GM19438 (cell line): ENCODE measurements around the gene MYBPH.

Experiments
- ATAC-seq: cut with Tn5 transposase; IDR thresholded peaks from one replicate; pipeline ENCODE4 v1.9.1; 2021; ENCODE audit warnings: low read depth; ENCODE audit not compliant: unreplicated experiment

Gene MYBPH

DNA sequence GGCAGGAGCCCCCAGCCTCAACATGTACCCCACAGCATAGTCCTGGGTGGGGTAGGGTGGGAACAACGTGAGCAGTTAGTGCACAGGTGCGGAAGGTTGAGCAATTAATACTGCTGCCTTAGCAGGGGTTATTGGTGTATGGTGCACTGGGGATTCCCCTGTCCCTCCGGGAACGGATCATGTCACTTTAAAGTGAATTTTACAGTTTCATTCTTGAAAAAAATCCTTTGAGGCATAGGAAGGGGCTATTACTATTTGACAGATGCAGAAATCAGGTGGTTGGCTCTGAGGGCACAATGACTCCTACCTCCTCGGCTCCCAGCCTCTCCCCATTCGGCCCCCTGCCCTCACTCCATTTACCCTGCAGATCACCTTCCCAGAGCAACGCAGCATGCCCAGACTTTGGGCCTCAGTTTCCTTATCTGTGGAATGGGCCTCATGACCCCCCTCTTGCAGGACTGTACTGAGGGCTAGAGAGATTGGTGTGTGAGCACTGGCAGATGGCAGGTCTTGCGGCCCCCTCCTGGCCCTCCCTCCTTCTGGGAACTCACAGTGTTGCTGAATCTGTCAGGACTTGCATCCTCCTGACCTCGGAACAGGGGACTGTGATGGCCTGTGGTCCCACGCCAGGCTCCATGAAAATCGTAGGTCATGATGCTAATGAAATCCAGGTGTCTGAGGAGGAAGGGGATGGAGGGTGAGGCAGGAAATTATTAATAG lies 5.1 kb upstream of the MYBPH start:
- no peak for ATAC-seq

DNA sequence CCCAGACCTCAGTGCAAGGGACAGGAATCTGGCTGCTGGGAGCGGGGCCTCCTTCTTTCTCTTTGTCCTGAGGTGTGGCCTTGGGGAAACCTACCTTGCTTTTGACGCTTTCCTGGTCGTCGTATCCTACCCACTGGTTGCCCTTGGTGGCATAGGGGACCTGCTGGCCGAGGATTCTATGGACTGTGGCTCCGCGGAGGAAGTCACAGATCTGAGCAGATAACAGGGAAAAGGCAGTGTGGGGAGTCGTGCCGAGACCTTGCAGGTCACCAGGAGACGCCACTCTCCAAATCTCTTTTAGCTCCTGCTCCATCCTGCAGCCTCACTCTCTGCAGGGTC lies 4.0 kb upstream of the MYBPH start:
- ATAC-seq: no peak

DNA sequence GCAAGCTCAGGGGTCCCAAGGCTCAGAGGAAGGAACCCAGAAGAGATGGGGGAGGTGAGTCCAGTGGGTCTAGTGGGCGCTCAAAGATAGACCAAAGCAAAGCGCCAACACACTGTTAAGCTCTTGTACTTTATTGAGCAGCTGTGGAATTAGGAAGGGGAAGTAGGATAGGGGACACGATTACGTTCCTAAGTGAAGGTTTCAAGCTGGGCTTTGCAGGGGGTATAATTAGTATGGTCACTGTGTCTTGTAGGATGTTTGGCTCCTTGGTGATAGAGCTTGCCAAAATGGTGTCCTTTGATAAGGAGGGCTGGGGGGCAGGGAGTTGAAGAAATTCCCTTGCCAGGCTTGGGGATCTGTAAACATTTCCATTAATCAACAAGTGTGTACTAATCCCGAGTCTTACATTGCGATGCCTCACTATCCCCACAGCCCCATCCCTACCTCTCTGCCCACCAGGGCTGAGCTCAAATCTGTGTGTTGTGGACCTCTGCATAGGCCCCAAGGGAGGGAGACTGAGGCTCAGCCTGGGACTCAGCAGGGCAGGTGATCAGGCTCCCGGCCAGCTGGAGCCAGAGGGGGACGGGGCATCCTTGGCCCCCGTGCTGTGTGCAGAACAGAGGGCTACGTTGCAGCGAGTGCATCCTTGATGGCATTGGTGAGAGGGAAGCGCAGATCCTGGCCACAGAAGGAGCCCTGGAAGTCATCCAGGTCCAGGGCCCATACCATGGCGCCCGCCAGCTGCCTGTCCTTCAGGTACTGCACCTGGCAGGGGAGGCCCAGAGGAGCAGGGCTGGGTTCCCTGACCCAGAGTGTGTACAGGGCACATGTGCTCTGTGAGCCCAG lies 3.4 kb upstream of the MYBPH start:
- ATAC-seq: no peak

DNA sequence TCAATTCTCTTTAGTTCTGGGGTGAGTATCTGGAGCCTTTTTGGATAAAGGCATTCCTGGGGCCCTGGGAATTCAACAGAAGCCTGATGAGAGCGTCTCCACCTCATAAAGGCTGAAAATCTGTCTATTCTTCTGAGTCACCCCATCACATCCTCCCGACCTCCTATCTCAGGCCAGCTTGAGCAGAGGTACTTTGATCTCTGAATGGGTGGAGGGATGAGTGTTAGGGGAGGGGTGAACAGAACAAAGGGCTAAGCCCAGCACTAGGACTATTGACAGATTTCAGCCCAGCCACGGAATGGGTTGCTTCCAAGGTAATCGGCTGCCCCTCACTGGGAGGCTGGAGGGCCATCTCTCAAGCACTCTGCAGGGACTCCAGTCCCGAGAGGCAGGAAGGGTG lies 2.5 kb upstream of the MYBPH start:
- ATAC-seq: no peak

DNA sequence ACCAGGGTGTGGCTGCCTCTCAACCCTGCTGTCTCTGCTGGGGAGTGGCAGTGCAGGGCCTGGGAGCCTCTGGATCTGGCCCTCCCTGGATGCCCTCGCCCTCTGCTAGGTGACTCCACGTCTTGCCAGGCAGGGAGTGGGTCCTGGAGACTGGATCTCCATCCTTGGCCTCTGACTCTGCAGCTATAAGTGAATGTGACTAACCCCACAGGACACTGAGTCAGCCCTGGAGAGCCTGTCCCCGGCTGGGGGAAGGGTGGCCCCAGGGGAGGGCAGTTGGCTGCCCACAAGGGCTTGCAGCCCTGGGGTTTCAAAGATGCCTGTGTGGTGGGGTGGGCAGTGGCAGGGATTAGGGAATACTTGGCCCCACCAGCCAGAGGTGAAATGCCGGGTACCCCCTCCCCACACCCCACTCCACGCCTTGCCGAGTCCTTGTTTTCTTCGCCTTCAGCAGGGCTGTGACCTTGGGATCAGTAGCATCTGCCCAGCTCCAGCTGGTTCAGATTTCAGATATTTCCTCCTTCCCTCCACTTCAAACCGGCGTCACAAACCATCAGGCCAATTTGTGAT lies 1.9 kb upstream of the MYBPH start:
- ATAC-seq: no peak

DNA sequence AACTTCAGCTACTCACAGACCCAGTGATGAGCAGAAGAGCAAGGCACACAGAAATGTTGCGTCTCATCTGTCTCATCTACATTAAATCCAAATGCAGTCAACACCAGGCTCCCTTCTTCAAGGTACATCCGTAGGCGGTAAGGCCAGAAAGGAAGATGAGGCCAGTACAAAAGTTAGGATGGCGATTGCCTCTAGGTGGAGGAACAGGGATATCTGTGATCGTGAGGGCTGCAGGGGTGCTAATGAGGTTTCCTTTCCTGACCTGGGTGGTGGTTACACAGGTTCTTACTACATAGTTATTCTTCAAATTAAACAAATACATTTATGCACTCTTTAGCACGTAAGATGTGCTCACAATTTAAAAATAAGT lies 1.4 kb upstream of the MYBPH start:
- ATAC-seq: no peak

DNA sequence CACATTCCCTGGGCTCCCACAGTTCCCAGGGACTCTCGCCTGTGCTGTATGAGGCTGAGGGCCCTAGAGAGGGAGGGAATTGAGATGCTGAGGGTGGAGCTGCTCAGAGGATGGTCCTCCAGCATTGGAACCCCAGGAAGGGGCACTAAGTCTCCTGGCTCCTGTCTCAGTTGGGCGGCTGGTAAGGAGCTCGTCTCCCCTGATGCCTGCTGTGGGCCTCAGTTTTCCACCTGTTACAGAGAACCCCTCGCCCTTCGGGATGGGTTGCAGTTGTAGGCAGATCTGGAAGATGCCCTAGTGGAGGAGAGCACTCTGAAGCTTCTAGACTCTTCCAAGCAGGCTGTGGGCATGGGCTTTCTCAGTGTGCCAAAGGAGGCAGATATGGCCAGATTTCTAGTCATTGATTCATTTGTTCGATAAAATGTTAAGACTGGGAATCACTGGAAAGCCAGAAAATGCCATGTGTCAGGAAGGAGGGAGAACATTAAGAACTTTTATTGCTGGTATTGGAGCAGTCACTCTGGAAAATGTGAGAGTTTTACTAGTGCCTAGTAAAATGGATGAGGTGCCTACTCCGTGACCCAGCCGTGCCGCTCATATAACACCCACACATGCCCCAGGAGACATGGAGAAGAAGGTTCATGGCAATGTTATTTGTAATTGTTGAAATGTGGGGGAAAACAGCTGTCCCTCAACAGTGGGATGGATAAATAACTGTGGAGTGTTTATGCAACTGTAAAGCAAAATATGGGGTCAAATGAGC lies 828 bp upstream of the MYBPH start:
- no peak for ATAC-seq

DNA sequence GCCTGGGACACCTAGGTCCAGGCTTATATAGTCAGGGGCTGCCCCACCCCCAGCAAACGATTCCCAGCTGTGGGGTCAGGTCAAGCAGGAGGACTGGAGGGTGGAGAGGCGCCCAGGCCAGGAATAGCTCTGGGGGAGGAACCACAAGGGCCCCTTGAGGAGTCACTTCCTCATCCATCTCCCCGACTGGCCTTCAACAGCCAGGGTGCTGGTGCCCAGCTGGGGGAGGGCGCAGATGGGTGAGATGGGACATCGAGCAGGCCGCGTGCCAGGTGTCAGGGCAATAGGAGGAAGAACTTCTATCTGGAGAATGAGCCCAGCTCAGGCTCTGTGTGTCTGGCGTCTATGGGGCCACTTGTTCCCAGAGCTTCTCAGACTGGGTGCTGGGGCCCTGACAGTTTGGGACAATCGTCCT lies 208 bp upstream of the MYBPH start:
- no peak for ATAC-seq

DNA sequence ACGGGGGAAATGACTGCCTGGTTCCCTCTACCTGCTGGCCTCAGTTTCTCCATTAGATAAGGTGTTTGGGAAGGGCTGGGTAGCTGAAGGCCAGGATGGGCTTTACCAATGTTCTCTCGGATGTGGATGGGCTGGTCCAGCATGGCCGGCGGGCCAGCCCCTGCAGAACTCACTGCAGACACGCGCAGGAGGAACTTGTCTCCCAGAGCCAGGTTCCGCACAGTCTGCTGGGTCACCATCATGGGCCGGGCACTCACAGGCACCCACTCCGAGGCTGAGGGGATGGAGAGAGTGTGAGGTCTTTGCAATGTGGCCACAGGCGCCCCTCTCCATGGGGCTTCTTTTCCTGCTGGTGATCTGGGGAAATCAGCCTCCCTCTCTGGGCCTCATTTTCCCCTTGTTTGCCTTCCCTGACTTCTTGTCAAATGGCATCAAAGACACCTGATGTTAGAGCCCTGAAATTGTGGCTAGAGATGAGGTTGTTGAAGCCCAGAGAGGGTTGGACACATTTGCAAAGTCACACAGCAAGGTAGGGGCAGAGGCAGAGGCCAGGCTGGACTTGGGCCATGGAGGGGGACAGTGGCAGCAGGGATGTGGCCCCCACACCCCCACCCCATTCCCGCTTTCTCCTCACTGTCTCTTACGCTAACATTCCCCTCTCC lies 1.2 kb downstream of the MYBPH start:
- no peak for ATAC-seq

DNA sequence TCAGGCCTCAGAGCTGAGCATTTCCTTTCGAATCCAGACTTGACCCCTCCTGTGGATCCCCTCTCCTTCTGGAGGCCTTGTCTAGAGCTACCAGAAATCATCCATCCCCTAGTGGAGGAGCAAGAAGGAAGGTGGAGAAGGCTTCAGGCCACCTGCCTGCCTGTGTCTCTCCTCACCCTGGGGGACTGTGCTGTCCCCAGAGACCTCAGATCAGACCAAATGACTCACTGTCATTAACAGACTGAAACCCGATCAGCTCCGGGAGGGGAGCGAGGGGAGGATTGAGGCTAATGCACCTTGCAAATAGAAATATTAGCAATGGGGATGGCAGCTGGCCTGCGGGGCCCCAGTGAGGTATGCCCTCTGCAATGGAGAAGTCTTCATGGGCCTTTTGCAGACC lies 2.1 kb downstream of the MYBPH start:
- ATAC-seq: peak; percentile 72

DNA sequence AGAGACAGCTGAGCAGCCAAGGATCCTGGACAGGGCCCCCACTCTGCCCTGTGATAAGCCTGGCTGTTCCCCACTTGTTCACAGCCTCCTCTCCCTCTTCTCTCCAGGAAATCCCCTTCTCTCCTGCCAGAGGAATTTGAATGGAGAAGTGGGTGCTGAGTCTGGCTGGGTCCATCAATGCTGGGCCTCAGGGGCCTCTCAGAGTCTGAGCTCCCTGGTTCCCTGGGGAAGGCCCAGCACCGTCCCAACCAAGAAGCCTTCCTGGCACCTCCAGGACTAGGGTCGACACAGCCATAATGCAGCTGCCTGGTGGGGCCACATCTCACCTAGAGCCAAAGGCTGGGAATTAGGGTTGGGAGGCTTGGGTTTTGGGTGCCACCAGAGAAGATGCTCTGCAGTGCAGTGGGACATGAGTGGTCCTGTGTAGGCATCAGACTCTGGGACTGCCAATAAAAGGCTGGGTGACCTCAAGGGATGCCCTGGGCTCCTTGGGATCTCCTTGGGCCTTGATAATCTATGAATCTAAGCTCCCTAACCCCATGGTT lies 2.5 kb downstream of the MYBPH start:
- ATAC-seq: no peak

DNA sequence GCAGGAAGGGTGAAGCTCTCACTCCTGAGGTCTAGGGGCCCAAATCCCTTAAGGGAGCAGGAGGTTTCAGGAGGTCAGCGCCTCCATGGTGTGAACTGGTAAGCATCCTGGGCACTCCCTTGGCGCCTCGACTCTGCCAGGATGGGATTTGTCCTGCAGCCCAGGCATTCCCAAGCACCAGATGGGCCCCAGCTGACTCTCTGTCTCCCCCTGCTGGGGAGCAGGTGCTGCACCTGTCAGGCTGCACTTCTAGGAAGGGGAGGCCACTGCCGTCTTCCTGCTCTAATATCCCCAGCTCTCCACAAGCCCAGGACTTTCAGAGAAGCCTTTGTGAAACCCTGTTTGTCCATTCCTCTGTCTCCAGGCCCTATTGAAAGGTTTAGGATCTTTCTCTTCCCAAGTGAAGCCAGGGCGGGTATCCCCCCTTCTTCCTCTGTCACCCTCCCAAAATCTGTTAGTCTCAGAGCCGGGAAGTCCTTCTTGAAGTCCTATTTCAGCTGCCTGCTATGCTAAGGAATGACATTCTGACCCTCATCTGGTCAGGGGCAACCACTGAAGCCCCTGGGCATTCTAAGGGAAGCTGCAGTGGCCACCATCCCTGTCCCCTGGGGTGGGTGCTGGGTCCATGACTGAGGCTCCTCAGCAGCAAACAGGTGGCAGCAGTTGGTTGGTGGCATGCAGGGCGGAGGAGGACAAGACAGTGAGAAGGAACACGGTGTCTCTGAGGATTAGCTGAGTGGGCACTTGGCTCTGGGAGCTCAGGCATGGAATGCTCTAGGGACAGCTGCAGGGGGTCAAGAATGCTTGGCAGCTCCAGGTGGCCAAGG lies 3.2 kb downstream of the MYBPH start:
- ATAC-seq: no peak

DNA sequence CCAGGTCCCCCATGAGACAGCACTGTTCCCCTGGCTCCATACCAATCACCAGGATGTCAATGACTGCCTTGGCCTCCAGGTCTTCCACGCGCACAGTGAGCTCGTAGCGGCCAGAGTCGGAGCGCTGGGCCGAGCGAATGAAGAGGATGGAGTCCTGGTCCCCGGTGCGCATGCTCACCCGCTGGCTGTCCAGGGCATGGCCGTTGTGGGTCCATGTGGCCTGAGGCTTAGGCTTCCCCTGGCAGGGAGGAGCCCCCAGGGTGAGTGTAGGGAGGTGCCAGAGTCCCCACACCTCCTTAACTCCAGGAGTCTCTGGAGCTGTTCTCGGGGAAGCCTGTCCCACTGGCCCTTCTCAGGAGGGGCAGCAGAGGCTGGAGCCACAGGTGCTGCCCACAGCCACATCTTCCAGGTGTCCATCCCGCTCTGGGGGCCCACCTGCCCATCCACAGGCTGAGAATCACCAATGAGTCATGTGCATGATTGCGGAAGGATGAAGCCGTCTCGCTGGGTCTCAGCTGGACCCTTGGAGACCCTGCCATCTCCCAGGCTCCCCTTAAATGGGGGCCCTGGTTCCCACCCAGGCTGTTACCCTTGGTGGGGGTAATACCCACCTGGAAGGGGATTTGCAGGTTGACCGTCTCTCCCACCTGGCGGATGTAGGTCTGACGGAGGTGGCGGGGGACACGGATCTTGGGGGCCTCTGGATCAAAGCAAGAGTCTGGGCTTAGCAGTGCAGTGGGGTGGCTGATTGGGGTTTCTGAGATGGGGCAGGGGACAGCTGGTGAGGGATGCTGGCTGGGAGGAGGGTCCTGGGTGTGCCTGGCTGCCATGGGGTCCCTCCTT lies 4.1 kb downstream of the MYBPH start:
- no peak for ATAC-seq

DNA sequence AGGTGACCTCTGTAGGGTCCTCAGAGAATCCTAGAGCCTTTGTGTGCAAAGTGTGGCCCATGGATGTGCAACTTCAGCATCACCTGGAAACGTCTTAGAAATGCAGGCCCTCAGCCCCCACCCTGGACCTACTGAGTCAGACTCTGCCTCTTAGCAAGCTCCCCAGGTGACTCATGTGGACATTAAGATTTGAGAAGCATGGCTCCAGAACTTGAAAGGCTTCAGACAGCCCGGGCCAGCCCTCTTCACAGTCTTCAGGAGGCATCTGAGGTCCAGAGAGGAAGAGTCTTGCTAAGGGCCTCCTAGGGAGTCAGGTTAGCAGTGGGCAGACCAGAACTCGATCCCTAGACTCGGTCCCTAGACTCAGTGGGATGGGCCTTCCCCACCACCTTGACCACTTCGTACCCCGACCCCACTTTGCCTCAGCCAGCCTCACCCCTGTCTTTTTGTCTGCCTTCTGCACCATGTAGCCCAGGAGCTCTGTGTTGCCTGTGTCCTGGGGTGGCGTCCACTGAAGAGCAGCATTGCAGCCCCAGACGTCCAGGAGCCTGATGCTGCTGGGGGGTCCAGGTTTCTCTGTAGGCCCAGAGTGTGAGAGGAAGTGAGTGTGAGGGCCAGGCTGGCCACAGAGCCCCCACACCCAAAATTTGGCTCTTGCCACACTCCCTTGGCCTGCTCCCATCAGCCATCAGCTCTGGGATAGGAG lies 4.8 kb downstream of the MYBPH start:
- ATAC-seq: no peak

DNA sequence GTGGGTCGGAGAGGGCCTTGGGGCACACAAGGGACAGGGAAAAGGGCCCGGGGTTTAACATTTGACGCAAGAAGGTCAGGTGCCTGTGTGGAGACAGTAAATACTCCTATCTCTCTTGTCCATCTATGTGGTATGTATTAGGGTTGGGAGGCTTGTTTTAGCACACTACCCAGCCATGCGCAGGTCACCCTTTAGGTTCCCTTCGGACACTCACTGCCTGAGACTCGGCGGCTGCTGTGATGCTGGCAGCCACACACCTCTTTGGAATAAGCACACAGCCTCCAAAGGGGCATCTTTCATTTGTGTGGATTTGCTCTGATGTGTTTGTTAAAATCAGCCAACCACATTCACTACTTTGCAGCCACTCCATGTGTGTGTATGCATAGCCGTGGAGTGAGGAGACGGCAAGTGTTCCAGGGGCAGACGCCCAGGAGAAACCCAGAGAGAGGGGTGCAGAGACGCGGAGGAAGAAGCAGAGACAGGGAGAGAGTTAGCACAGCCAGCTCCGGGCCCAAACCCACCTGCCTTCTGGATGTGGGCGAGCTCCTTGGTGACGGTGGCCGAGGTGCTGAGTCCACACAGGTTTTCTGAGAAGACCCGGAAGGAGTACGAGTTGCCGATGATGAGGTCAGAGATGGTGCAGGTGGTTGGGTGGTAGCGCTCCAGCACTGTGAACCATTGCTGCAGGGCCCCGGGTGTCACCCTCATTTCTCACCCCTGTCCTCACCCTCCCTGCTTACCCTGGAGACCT lies 5.7 kb downstream of the MYBPH start:
- no peak for ATAC-seq

DNA sequence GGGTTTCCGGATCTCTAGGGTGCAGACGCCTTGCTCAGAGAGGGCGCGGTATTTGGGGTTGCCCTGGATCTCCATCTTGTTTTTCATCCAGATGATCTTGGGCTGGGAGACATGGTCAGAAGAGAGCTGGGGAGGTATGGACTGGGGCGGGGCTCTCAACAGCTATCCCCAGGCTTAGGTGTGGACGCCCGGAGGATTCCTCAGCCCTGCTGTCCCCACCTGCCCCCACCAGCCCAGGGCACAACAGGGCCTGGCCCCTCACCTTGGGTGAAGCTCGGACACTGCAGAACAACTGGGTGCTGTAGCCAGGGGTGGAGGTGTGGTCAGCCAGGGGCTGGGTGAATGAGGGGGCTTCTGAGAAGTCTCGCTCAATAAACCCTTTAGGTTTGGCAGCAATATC lies 6.6 kb downstream of the MYBPH start:
- no peak for ATAC-seq

DNA sequence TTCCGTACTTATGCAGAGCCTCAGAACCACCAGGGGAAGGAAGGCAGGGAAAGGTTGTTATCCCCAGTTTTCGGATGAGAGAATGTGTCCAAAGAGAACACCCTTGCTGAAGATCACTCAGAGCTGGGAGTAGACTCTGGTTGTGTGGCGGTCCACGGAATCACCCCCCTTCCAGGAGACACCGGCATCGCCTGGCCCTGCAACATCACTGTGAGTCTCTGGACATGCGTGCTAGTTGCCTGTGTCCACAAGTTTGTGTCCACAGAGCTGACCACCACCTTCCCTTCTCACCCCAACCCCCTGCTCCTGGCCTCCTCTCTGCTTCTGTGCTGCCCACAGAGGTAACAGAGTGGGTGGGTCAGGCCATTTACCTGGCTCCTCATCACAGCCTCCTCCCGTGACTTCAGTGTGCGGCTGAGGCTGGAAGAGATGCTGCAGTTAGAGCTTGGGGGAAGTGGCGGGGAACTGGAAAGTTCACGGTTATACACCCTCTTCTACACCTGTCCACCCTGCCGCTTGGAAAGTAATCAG lies 7.3 kb downstream of the MYBPH start:
- no peak for ATAC-seq
